ENCODE data around the gene MEF2C. TPM values are rescaled to one million over a fixed set of nuclear protein-coding genes. Genes with fewer than 3 reads are reported as not detected.

The MEF2C gene
- total RNA-seq, 1 experiment from 2014 or later, result 1.7 TPM

DNA sequence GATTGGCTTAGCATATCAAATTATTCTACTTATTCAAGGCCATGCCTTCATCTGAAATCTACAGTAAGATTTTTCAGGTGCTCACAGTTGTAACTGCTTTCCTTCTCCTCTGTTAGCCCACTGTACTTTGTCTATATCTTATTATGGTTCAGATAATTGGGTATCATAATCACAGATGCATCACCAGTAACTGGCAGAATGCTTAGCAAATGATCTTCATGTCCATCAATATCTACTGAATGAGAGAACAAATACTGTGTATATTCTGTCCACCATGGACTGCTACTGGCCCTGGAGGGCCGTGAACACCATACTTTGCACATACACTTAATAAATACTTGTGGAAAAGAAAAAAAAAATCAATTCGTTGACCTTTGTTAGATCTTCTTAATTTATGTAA is 96.2 kb downstream of the MEF2C start:
- H3K4me1 Mint-ChIP-seq, result peaks cover 31% of the 10 kb centered on the region
- no peak overlapping the region for H3K4me3 Mint-ChIP-seq

More for the DNA sequence above, 96.2 kb downstream of the MEF2C start:
- ATAC-seq (no peak), DNase-seq (ENCODE audit: low spot score) (no peak)
- ChIA-PET POLR2A (no interaction called here), CTCF (no interaction called here)
- Mint-ChIP-seq H3K9me3 (no peaks in the 10 kb centered on the region), H3K27ac (peak overlapping the region; percentile 29; the same call in 1 of the 2 replicates), H3K27me3 (ENCODE audit: low read depth) (no peaks in the 10 kb centered on the region), H3K36me3 (no peaks in the 10 kb centered on the region)
- TF ChIP-seq NR1H2 (CRISPR knock-in tag; IDR thresholded peaks at IDR 0.05) (no peak), PRRX2 (CRISPR knock-in tag; IDR thresholded peaks at IDR 0.05) (no peak), IRF2 (CRISPR knock-in tag; IDR thresholded peaks at IDR 0.05; ENCODE audit: borderline replicate concordance, low read depth) (no peak), NFYB (CRISPR knock-in tag; conservative IDR thresholded peaks at IDR 0.05; ENCODE audit: low read depth) (no peak), ZNF423 (CRISPR knock-in tag; IDR thresholded peaks at IDR 0.05) (no peak), FOXK1 (CRISPR knock-in tag; IDR thresholded peaks at IDR 0.05) (no peak), CTCF (IDR thresholded peaks at IDR 0.05) (no peak), GABPB1 (CRISPR knock-in tag; IDR thresholded peaks at IDR 0.05) (no peak), TCF7 (CRISPR knock-in tag; IDR thresholded peaks at IDR 0.05; ENCODE audit: low read depth) (no peak), ZNF396 (CRISPR knock-in tag; IDR thresholded peaks at IDR 0.05; ENCODE audit: borderline replicate concordance) (no peak), JAZF1 (CRISPR knock-in tag; IDR thresholded peaks at IDR 0.05) (no peak), E2F5 (CRISPR knock-in tag; IDR thresholded peaks at IDR 0.05) (no peak), SMAD3 (CRISPR knock-in tag; IDR thresholded peaks at IDR 0.05; ENCODE audit: borderline replicate concordance) (no peak), ZSCAN18 (CRISPR knock-in tag; IDR thresholded peaks at IDR 0.05) (no peak)
- TF ChIP-seq, protein P1, sequence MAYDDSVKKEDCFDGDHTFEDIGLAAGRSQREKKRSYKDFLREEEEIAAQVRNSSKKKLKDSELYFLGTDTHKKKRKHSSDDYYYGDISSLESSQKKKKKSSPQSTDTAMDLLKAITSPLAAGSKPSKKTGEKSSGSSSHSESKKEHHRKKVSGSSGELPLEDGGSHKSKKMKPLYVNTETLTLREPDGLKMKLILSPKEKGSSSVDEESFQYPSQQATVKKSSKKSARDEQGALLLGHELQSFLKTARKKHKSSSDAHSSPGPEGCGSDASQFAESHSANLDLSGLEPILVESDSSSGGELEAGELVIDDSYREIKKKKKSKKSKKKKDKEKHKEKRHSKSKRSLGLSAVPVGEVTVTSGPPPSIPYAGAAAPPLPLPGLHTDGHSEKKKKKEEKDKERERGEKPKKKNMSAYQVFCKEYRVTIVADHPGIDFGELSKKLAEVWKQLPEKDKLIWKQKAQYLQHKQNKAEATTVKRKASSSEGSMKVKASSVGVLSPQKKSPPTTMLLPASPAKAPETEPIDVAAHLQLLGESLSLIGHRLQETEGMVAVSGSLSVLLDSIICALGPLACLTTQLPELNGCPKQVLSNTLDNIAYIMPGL (CRISPR knock-in tag; IDR thresholded peaks at IDR 0.05), result no peak
- TF ChIP-seq, protein P2, sequence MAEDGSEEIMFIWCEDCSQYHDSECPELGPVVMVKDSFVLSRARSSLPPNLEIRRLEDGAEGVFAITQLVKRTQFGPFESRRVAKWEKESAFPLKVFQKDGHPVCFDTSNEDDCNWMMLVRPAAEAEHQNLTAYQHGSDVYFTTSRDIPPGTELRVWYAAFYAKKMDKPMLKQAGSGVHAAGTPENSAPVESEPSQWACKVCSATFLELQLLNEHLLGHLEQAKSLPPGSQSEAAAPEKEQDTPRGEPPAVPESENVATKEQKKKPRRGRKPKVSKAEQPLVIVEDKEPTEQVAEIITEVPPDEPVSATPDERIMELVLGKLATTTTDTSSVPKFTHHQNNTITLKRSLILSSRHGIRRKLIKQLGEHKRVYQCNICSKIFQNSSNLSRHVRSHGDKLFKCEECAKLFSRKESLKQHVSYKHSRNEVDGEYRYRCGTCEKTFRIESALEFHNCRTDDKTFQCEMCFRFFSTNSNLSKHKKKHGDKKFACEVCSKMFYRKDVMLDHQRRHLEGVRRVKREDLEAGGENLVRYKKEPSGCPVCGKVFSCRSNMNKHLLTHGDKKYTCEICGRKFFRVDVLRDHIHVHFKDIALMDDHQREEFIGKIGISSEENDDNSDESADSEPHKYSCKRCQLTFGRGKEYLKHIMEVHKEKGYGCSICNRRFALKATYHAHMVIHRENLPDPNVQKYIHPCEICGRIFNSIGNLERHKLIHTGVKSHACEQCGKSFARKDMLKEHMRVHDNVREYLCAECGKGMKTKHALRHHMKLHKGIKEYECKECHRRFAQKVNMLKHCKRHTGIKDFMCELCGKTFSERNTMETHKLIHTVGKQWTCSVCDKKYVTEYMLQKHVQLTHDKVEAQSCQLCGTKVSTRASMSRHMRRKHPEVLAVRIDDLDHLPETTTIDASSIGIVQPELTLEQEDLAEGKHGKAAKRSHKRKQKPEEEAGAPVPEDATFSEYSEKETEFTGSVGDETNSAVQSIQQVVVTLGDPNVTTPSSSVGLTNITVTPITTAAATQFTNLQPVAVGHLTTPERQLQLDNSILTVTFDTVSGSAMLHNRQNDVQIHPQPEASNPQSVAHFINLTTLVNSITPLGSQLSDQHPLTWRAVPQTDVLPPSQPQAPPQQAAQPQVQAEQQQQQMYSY (CRISPR knock-in tag; IDR thresholded peaks at IDR 0.05), result no peak
- TF ChIP-seq, protein P3, sequence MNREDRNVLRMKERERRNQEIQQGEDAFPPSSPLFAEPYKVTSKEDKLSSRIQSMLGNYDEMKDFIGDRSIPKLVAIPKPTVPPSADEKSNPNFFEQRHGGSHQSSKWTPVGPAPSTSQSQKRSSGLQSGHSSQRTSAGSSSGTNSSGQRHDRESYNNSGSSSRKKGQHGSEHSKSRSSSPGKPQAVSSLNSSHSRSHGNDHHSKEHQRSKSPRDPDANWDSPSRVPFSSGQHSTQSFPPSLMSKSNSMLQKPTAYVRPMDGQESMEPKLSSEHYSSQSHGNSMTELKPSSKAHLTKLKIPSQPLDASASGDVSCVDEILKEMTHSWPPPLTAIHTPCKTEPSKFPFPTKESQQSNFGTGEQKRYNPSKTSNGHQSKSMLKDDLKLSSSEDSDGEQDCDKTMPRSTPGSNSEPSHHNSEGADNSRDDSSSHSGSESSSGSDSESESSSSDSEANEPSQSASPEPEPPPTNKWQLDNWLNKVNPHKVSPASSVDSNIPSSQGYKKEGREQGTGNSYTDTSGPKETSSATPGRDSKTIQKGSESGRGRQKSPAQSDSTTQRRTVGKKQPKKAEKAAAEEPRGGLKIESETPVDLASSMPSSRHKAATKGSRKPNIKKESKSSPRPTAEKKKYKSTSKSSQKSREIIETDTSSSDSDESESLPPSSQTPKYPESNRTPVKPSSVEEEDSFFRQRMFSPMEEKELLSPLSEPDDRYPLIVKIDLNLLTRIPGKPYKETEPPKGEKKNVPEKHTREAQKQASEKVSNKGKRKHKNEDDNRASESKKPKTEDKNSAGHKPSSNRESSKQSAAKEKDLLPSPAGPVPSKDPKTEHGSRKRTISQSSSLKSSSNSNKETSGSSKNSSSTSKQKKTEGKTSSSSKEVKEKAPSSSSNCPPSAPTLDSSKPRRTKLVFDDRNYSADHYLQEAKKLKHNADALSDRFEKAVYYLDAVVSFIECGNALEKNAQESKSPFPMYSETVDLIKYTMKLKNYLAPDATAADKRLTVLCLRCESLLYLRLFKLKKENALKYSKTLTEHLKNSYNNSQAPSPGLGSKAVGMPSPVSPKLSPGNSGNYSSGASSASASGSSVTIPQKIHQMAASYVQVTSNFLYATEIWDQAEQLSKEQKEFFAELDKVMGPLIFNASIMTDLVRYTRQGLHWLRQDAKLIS (CRISPR knock-in tag; IDR thresholded peaks at IDR 0.05; ENCODE audit: borderline replicate concordance), result no peak
- TF ChIP-seq, protein P4, sequence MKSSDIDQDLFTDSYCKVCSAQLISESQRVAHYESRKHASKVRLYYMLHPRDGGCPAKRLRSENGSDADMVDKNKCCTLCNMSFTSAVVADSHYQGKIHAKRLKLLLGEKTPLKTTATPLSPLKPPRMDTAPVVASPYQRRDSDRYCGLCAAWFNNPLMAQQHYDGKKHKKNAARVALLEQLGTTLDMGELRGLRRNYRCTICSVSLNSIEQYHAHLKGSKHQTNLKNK (CRISPR knock-in tag; IDR thresholded peaks at IDR 0.05), result no peak
